Liver (tissue), 9 donors: ENCODE results near the gene WASL. TPM values are rescaled to one million over a fixed set of nuclear protein-coding genes. Genes with fewer than 3 reads are reported as not detected.

Source experiments
- DNase-seq: peaks from one replicate; pipeline ENCODE4 v3.0.0-alpha.2; 2017; ENCODE audit warnings: low spot score
- H3K27ac ChIP-seq, 2 donors: one replicate each; pipeline ENCODE4 v1.7.0; 2013; ENCODE audit warnings: inconsistent platforms in 2 of 2, low read length in 2 of 2, control low read depth in 1 of 2, low read depth in 1 of 2, mild to moderate bottlenecking in 1 of 2
- H3K27me3 ChIP-seq, 4 donors: one replicate each; pipeline versions ENCODE4 v1.6.1 to v1.7.0; 2013; ENCODE audit warnings: low read length in 3 of 4, inconsistent platforms in 1 of 4, mild to moderate bottlenecking in 1 of 4, moderate library complexity in 1 of 4; ENCODE audit not compliant: control insufficient read depth in 4 of 4, insufficient read depth in 4 of 4
- H3K36me3 ChIP-seq, 4 donors: one replicate each; pipeline versions ENCODE4 v1.6.1 to v1.7.0; 2013; ENCODE audit warnings: low read length in 3 of 4, mild to moderate bottlenecking in 3 of 4, low read depth in 1 of 4, moderate library complexity in 1 of 4; ENCODE audit not compliant: control insufficient read depth in 4 of 4, insufficient read depth in 3 of 4
- H3K4me1 ChIP-seq, 4 donors: one replicate each; pipeline versions ENCODE4 v1.6.1 to v1.7.0; 2013; ENCODE audit warnings: low read length in 3 of 4, mild to moderate bottlenecking in 3 of 4, moderate library complexity in 1 of 4; ENCODE audit not compliant: control insufficient read depth in 4 of 4, insufficient read depth in 4 of 4
- H3K4me3 ChIP-seq, 3 donors: one replicate each; pipeline versions ENCODE4 v1.6.1 to v1.7.0; 2013; ENCODE audit warnings: low read length in 3 of 3, control low read depth in 1 of 3, low read depth in 1 of 3, mild to moderate bottlenecking in 1 of 3
- H3K9ac ChIP-seq, 2 donors: one replicate each; pipeline ENCODE4 v1.7.0; 2013; ENCODE audit warnings: low read length in 2 of 2, mild to moderate bottlenecking in 2 of 2, moderate library complexity in 2 of 2, control low read depth in 1 of 2, low read depth in 1 of 2
- H3K9me3 ChIP-seq, 4 donors: one replicate each; pipeline versions ENCODE4 v1.6.1 to v1.7.0; 2013; ENCODE audit warnings: low read length in 3 of 4; ENCODE audit not compliant: control insufficient read depth in 4 of 4
- EGR1 ChIP-seq, 2 donors: IDR thresholded peaks; 2 replicates each; pipeline ENCODE4 v1.6.1; 2016 to 2018; ENCODE audit warnings: antibody characterized with exemption in 2 of 2, low read depth in 2 of 2
- FOXA1 ChIP-seq: IDR thresholded peaks from 2 replicates; pipeline ENCODE4 v1.6.1; 2016; ENCODE audit warnings: antibody characterized with exemption
- FOXA2 ChIP-seq: IDR thresholded peaks from 2 replicates; pipeline ENCODE4 v1.6.1; 2016; ENCODE audit warnings: antibody characterized with exemption
- GABPA ChIP-seq, 2 donors: IDR thresholded peaks in 1 of 2; conservative IDR thresholded peaks in 1 of 2; 2 replicates each; pipeline ENCODE4 v1.6.1; 2016; ENCODE audit warnings: antibody characterized with exemption in 2 of 2, mild to moderate bottlenecking in 1 of 2, moderate library complexity in 1 of 2
- HNF4A ChIP-seq, 2 donors: conservative IDR thresholded peaks; 2 replicates each; pipeline ENCODE4 v1.6.1; 2016; ENCODE audit warnings: antibody characterized with exemption in 2 of 2, mild to moderate bottlenecking in 2 of 2
- HNF4G ChIP-seq: IDR thresholded peaks from 2 replicates; pipeline ENCODE4 v1.6.1; 2016; ENCODE audit warnings: antibody characterized with exemption
- JUND ChIP-seq, 2 donors: IDR thresholded peaks; 2 replicates each; pipeline ENCODE4 v1.6.1; 2016; ENCODE audit warnings: antibody characterized with exemption in 2 of 2
- NR2F2 ChIP-seq: IDR thresholded peaks from 2 replicates; pipeline ENCODE4 v1.6.1; 2016; ENCODE audit warnings: antibody characterized with exemption
- RAD21 ChIP-seq, 2 donors: IDR thresholded peaks; 2 replicates each; pipeline ENCODE4 v1.6.1; 2016; ENCODE audit warnings: antibody characterized with exemption in 2 of 2, mild to moderate bottlenecking in 2 of 2
- RXRA ChIP-seq, 2 donors: IDR thresholded peaks; 2 replicates each; pipeline ENCODE4 v1.6.1; 2017 to 2018; ENCODE audit warnings: antibody characterized with exemption in 2 of 2, mild to moderate bottlenecking in 1 of 2
- SP1 ChIP-seq: IDR thresholded peaks from 2 replicates; pipeline ENCODE4 v1.6.1; 2018; ENCODE audit warnings: antibody characterized with exemption, mild to moderate bottlenecking
- TAF1 ChIP-seq: conservative IDR thresholded peaks from 2 replicates; pipeline ENCODE4 v1.6.1; 2016; ENCODE audit warnings: antibody characterized with exemption, mild to moderate bottlenecking
- YY1 ChIP-seq: IDR thresholded peaks from 2 replicates; pipeline ENCODE4 v1.6.1; 2016; ENCODE audit warnings: antibody characterized with exemption, mild to moderate bottlenecking
- WGBS: extraction: QIAGEN DNeasy Blood & Tissue Kit; methylation state at CpG from one replicate; pipeline ENCODE4 v1.1.7; 2013; 5-methylcytosine and 5-hydroxymethylcytosine counted together
- polyA plus RNA-seq, 2 donors: library from polyadenylated mRNA; stranded (reverse) in 1 of 2; unstranded in 1 of 2; fragments of 200-250 nt in 1 of 2; fragments of >200 nt in 1 of 2; fragmentation: Nextera tagmentation in 1 of 2; extraction: Ambion mirVana in 1 of 2; gene quantifications; one replicate each; pipeline versions ENCODE4 v1.2.1 to v1.2.3, GENCODE V29; 2013 to 2015
- total RNA-seq, 2 donors: library from RNA; depleted of rRNA; stranded (reverse); fragments of >200 nt; gene quantifications; one replicate each; pipeline ENCODE4 v1.2.3, GENCODE V29; 2014
- TF ChIP-seq, protein P1 (sequence below): IDR thresholded peaks from 2 replicates; pipeline ENCODE4 v1.6.1; 2016; ENCODE audit warnings: antibody characterized with exemption
- TF ChIP-seq, protein P2 (sequence below): fragments of 150-350 bp; IDR thresholded peaks from 2 replicates; pipeline ENCODE4 v1.5.1; 2017; ENCODE audit warnings: improper control_type of control experiment, low read depth, low read length; ENCODE audit not compliant: missing input control
- TF ChIP-seq, protein P3 (sequence below): IDR thresholded peaks from 2 replicates; pipeline ENCODE4 v1.6.1; 2016; ENCODE audit warnings: antibody characterized with exemption
- TF ChIP-seq, protein P4 (sequence below): IDR thresholded peaks from 2 replicates; pipeline ENCODE4 v1.6.1; 2016; ENCODE audit warnings: antibody characterized with exemption
- TF ChIP-seq, protein P5 (sequence below): IDR thresholded peaks from 2 replicates; pipeline ENCODE4 v1.6.1; 2016; ENCODE audit warnings: antibody characterized with exemption, mild to moderate bottlenecking
- donor health status: healthy.
- donor health status: healthy.
- donor health status: healthy.
- donor health status: healthy.
- donor health status: healthy.

Gene WASL
- total and polyA plus RNA-seq, 4 donors: 12.9 to 20.7 (median 18.1) TPM

DNA sequence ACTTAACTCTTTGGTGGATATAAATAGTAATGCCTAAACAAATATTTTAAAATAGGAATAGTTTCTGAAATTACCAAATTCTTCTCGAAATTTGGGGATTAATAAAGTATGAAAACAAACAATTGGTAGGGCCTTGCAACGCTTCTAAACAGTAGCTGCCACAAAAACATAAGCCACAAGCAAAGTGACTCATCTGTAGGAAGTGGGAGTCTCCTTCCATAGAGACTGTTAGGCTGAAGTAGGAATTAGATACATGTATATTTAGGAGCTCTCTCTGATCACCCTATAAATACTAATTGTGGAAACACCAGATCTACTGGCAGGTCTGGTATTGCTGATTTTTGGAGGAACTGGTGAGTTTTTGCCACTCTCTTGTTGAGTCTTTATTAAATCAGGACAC, 98.8 kb downstream of the WASL start:
- TF ChIP-seq, protein P1, sequence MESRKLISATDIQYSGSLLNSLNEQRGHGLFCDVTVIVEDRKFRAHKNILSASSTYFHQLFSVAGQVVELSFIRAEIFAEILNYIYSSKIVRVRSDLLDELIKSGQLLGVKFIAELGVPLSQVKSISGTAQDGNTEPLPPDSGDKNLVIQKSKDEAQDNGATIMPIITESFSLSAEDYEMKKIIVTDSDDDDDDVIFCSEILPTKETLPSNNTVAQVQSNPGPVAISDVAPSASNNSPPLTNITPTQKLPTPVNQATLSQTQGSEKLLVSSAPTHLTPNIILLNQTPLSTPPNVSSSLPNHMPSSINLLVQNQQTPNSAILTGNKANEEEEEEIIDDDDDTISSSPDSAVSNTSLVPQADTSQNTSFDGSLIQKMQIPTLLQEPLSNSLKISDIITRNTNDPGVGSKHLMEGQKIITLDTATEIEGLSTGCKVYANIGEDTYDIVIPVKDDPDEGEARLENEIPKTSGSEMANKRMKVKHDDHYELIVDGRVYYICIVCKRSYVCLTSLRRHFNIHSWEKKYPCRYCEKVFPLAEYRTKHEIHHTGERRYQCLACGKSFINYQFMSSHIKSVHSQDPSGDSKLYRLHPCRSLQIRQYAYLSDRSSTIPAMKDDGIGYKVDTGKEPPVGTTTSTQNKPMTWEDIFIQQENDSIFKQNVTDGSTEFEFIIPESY: no peak
- TF ChIP-seq HNF4A (conservative IDR thresholded peaks at IDR 0.05): no peak
- no peak for TF ChIP-seq NR2F2
- TF ChIP-seq YY1: no peak
- TF ChIP-seq HNF4G: no peak
- TF ChIP-seq, protein P2, sequence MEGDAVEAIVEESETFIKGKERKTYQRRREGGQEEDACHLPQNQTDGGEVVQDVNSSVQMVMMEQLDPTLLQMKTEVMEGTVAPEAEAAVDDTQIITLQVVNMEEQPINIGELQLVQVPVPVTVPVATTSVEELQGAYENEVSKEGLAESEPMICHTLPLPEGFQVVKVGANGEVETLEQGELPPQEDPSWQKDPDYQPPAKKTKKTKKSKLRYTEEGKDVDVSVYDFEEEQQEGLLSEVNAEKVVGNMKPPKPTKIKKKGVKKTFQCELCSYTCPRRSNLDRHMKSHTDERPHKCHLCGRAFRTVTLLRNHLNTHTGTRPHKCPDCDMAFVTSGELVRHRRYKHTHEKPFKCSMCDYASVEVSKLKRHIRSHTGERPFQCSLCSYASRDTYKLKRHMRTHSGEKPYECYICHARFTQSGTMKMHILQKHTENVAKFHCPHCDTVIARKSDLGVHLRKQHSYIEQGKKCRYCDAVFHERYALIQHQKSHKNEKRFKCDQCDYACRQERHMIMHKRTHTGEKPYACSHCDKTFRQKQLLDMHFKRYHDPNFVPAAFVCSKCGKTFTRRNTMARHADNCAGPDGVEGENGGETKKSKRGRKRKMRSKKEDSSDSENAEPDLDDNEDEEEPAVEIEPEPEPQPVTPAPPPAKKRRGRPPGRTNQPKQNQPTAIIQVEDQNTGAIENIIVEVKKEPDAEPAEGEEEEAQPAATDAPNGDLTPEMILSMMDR: no peak
- TF ChIP-seq GABPA (IDR thresholded peaks at IDR 0.05 in 1 of 2, conservative IDR thresholded peaks at IDR 0.05 in 1 of 2): no peak
- no peak for TF ChIP-seq SP1
- TF ChIP-seq, protein P3, sequence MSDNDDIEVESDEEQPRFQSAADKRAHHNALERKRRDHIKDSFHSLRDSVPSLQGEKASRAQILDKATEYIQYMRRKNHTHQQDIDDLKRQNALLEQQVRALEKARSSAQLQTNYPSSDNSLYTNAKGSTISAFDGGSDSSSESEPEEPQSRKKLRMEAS: no peak
- TF ChIP-seq, protein P4, sequence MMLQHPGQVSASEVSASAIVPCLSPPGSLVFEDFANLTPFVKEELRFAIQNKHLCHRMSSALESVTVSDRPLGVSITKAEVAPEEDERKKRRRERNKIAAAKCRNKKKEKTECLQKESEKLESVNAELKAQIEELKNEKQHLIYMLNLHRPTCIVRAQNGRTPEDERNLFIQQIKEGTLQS: no peak
- TF ChIP-seq RAD21 (IDR thresholded peaks at IDR 0.05): no peak
- no peak for TF ChIP-seq FOXA2
- no peak for TF ChIP-seq RXRA (IDR thresholded peaks at IDR 0.05)
- no peak for TF ChIP-seq TAF1
- no peak for TF ChIP-seq JUND (IDR thresholded peaks at IDR 0.05)
- TF ChIP-seq, protein P5, sequence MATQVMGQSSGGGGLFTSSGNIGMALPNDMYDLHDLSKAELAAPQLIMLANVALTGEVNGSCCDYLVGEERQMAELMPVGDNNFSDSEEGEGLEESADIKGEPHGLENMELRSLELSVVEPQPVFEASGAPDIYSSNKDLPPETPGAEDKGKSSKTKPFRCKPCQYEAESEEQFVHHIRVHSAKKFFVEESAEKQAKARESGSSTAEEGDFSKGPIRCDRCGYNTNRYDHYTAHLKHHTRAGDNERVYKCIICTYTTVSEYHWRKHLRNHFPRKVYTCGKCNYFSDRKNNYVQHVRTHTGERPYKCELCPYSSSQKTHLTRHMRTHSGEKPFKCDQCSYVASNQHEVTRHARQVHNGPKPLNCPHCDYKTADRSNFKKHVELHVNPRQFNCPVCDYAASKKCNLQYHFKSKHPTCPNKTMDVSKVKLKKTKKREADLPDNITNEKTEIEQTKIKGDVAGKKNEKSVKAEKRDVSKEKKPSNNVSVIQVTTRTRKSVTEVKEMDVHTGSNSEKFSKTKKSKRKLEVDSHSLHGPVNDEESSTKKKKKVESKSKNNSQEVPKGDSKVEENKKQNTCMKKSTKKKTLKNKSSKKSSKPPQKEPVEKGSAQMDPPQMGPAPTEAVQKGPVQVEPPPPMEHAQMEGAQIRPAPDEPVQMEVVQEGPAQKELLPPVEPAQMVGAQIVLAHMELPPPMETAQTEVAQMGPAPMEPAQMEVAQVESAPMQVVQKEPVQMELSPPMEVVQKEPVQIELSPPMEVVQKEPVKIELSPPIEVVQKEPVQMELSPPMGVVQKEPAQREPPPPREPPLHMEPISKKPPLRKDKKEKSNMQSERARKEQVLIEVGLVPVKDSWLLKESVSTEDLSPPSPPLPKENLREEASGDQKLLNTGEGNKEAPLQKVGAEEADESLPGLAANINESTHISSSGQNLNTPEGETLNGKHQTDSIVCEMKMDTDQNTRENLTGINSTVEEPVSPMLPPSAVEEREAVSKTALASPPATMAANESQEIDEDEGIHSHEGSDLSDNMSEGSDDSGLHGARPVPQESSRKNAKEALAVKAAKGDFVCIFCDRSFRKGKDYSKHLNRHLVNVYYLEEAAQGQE: no peak
- TF ChIP-seq FOXA1: no peak
- no peak for TF ChIP-seq EGR1 (IDR thresholded peaks at IDR 0.05; ENCODE audit: low read depth in 2 of 2)
- no peaks in the 10 kb centered on the region for H3K36me3 ChIP-seq
- 84% methylated on average over 2 of the region's 2 CpGs for whole genome bisulfite sequencing

More for the DNA sequence above, 98.8 kb downstream of the WASL start:
- Histone ChIP-seq H3K9ac (no peak overlapping the region), H3K27ac (no peak overlapping the region), H3K9me3 (no peaks in the 10 kb centered on the region), H3K4me1 (peaks cover 0 to 5% (median 0%) of the 10 kb centered on the region in 4 donors), H3K4me3 (no peak overlapping the region), H3K27me3 (no peaks in the 10 kb centered on the region)
- no peak for DNase-seq
